Neutrophil (primary cell): ENCODE measurements around the gene MCF2L.

ENCODE experiments used
- H3K27ac ChIP-seq: fragments of 200-600 bp; sonication (generic); 2 replicates; pipeline ENCODE4 v1.5.1; 2016; ENCODE audit warnings: mild to moderate bottlenecking, moderate library complexity
- H3K27me3 ChIP-seq: fragments of 200-600 bp; sonication (generic); 2 replicates; pipeline ENCODE4 v1.6.0; 2016; ENCODE audit warnings: mild to moderate bottlenecking
- H3K36me3 ChIP-seq: fragments of 200-600 bp; sonication (generic); 2 replicates; pipeline ENCODE4 v1.5.1; 2017
- H3K4me1 ChIP-seq, 2 experiments: fragments of 200-600 bp in 1 of 2; sonication (generic) in 1 of 2; 1 replicate in 1 of 2; 2 replicates in 1 of 2; pipeline versions ENCODE4 v1.5.1 to v1.6.1; 2013 to 2016; ENCODE audit warnings: low read depth in 1 of 2, low read length in 1 of 2, mild to moderate bottlenecking in 1 of 2, moderate library complexity in 1 of 2; ENCODE audit not compliant: control insufficient read depth in 1 of 2, insufficient read depth in 1 of 2
- H3K4me3 ChIP-seq, 2 experiments: fragments of 200-600 bp in 1 of 2; sonication (generic) in 1 of 2; 1 replicate in 1 of 2; 2 replicates in 1 of 2; pipeline ENCODE4 v1.5.1; 2013 to 2016; ENCODE audit warnings: low read depth in 1 of 2, low read length in 1 of 2, mild to moderate bottlenecking in 1 of 2, moderate library complexity in 1 of 2
- H3K9me3 ChIP-seq: fragments of 200-600 bp; sonication (generic); 2 replicates; pipeline ENCODE4 v1.5.1; 2016
- TF ChIP-seq, protein P1 (sequence below): fragments of 200-600 bp; sonication (generic); IDR thresholded peaks from 2 replicates; pipeline ENCODE4 v1.5.1; 2016; ENCODE audit warnings: antibody characterized with exemption

The MCF2L gene

GRCh38 chr13:112961457-112962369 is 7.3 kb upstream of the MCF2L start:
- Histone ChIP-seq H3K27me3 (peaks cover 21% of the 10 kb centered on the region), H3K9me3 (no peaks in the 10 kb centered on the region), H3K27ac (no peak overlapping the region), H3K4me1 (no peaks in the 10 kb centered on the region), H3K36me3 (no peaks in the 10 kb centered on the region), H3K4me3 (no peak overlapping the region)
- TF ChIP-seq, protein P1, sequence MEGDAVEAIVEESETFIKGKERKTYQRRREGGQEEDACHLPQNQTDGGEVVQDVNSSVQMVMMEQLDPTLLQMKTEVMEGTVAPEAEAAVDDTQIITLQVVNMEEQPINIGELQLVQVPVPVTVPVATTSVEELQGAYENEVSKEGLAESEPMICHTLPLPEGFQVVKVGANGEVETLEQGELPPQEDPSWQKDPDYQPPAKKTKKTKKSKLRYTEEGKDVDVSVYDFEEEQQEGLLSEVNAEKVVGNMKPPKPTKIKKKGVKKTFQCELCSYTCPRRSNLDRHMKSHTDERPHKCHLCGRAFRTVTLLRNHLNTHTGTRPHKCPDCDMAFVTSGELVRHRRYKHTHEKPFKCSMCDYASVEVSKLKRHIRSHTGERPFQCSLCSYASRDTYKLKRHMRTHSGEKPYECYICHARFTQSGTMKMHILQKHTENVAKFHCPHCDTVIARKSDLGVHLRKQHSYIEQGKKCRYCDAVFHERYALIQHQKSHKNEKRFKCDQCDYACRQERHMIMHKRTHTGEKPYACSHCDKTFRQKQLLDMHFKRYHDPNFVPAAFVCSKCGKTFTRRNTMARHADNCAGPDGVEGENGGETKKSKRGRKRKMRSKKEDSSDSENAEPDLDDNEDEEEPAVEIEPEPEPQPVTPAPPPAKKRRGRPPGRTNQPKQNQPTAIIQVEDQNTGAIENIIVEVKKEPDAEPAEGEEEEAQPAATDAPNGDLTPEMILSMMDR, result no peak

DNA sequence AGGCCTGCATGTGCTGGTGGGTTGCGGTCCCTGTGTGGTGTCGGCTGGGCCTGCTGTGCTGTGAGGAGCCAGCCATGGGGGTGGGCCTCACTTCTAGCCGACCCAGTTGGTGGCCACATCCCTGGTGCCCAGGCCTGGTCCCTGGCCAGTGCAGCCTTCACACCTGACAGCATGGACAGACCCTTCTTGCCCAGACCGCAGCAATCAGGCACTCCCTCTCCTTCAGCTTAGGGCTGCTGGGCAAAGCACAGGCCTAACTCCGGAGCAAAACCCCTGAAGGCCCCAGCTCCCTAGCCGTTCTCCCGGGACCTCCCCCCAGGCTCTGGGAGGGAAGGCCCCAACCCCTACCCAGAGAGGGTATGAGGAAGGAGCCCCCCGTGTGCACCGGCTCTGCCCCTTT is 6.6 kb upstream of the MCF2L start:
- Histone ChIP-seq H3K27ac (no peak overlapping the region), H3K36me3 (no peaks in the 10 kb centered on the region), H3K9me3 (no peaks in the 10 kb centered on the region), H3K27me3 (peaks cover 27% of the 10 kb centered on the region), H3K4me3 (no peak overlapping the region), H3K4me1 (no peaks in the 10 kb centered on the region)
- TF ChIP-seq, protein P1, result no peak

DNA sequence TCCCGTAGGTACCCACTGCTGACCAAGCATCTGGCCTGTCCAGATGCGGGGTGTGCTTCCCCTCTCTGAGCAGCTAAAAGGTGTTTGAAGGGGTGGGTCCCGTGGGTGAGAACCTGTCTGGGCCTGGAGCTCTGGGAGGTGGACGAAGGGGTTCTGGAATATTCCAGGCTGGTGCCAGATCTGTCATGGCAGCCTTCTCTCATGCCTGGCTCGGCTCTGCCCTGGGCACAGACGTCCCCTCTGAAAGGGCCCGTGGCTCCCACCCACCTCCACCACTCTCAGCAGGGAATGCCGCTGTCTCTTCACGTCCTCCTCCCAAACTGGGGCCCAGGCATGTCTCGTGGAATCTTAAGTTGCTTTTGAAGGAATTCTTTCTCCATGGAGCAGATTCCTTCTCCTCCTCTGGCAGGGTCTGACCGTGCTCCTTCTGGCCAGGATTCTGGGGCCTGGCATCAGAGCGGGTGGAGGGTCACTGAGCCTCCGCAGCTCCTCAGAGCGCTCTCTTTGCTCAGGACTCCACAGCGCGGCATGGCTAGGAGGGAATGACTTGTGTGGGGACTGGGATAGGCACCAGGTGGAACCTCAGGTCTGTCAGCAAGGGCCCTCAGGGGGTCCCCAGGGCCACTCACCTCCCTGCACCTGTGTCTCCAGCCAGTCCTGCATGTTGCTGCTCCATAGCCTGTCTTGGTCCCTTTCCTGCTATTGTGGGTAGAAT is 5.9 kb upstream of the MCF2L start:
- H3K27me3 ChIP-seq, result peaks cover 34% of the 10 kb centered on the region
- TF ChIP-seq, protein P1, result no peak
- H3K4me3 ChIP-seq, result no peak overlapping the region
- no peaks in the 10 kb centered on the region for H3K9me3 ChIP-seq
- H3K36me3 ChIP-seq, result no peaks in the 10 kb centered on the region
- H3K4me1 ChIP-seq, result no peaks in the 10 kb centered on the region
- H3K27ac ChIP-seq, result no peak overlapping the region

GRCh38 chr13:112963641-112964040 is 5.4 kb upstream of the MCF2L start:
- Histone ChIP-seq H3K36me3 (no peaks in the 10 kb centered on the region), H3K4me1 (peaks cover 0 to 3% of the 10 kb centered on the region in 2 experiments), H3K27ac (no peak overlapping the region), H3K4me3 (no peak overlapping the region), H3K27me3 (peaks cover 40% of the 10 kb centered on the region), H3K9me3 (no peaks in the 10 kb centered on the region)
- TF ChIP-seq, protein P1, result no peak

- Histone ChIP-seq H3K9me3 (no peaks in the 10 kb centered on the region), H3K36me3 (no peaks in the 10 kb centered on the region), H3K4me3 (no peak overlapping the region), H3K27ac (no peak overlapping the region), H3K4me1 (peaks cover 0 to 3% of the 10 kb centered on the region in 2 experiments), H3K27me3 (peaks cover 54% of the 10 kb centered on the region)
- TF ChIP-seq, protein P1, result no peak
These were observed 4.0 kb upstream of the MCF2L start for GRCh38 chr13:112964971-112965492.
